Measurements from ENCODE around the gene KRT6A.
"Not testable (repeated sequence)": the region's sequence is repeated elsewhere in the genome, so short reads cannot be mapped to it uniquely, and the experiment has no call there.

The KRT6A gene

GRCh38 chr12:52454411-52455201, 38.5 kb downstream of the KRT6A start:
- DNase-seq = peak; percentile 75

GRCh38 chr12:52452101-52452500, 41.0 kb downstream of the KRT6A start, which contains the start of gene KRT6B:
TSS of gene KRT6B (minus strand) at chr12:52452146. CDS start at chr12:52452078, 68 bp downstream.
- no peak for DNase-seq

GRCh38 chr12:52448228-52448627, 44.8 kb downstream of the KRT6A start:
- no peak for DNase-seq

- not testable (repeated sequence) for DNase-seq
Measured at GRCh38 chr12:52447196-52447595, 45.9 kb downstream of the KRT6A start.

GRCh38 chr12:52446367-52447045, 46.6 kb downstream of the KRT6A start:
- DNase-seq = no peak

GRCh38 chr12:52445876-52446275, 47.2 kb downstream of the KRT6A start:
- DNase-seq = no peak

- no peak for DNase-seq
Measured at GRCh38 chr12:52444647-52445595, 48.1 kb downstream of the KRT6A start.

- DNase-seq = no peak
Measured at GRCh38 chr12:52443966-52444365, 49.1 kb downstream of the KRT6A start.

GRCh38 chr12:52442600-52443061, 50.4 kb downstream of the KRT6A start:
- DNase-seq = no peak

GRCh38 chr12:52441320-52441911, 51.6 kb downstream of the KRT6A start:
- DNase-seq = no peak

- DNase-seq = no peak
Measured at GRCh38 chr12:52440821-52441319, 52.2 kb downstream of the KRT6A start.

- DNase-seq = no peak
Measured at GRCh38 chr12:52439845-52440244, 53.2 kb downstream of the KRT6A start.

GRCh38 chr12:52439420-52439819, 53.6 kb downstream of the KRT6A start:
- DNase-seq = no peak

GRCh38 chr12:52438305-52439301, 54.5 kb downstream of the KRT6A start:
- no peak for DNase-seq

- DNase-seq = no peak
Measured at GRCh38 chr12:52437508-52437907, 55.5 kb downstream of the KRT6A start.

All from NCI-H774 (cell line).